Neural progenitor cell (in vitro differentiated cells): ENCODE measurements around the gene ARHGAP33. TPM values are rescaled to one million over a fixed set of nuclear protein-coding genes. Genes with fewer than 3 reads are reported as not detected.

ENCODE experiments used
- DNase-seq: peaks from one replicate; pipeline ENCODE4 v3.0.0-alpha.2; 2016; ENCODE audit warnings: low spot score
- H2AFZ ChIP-seq: fragments of 200-600 bp; sonication (generic); replicated peaks from 2 replicates; pipeline ENCODE4 v1.6.1; 2016; ENCODE audit warnings: antibody characterized with exemption
- H3F3A ChIP-seq: fragments of 200-600 bp; sonication (generic); 2 replicates; pipeline ENCODE4 v1.6.1; 2016; ENCODE audit warnings: antibody characterized with exemption, low read depth
- H3K27ac ChIP-seq: fragments of 200-600 bp; sonication (generic); 2 replicates; pipeline ENCODE4 v1.5.1; 2016; ENCODE audit warnings: mild to moderate bottlenecking
- H3K27me3 ChIP-seq: fragments of 200-600 bp; sonication (generic); 2 replicates; pipeline ENCODE4 v1.6.1; 2016; ENCODE audit warnings: mild to moderate bottlenecking, moderate library complexity
- H3K36me3 ChIP-seq: fragments of 200-600 bp; sonication (generic); 2 replicates; pipeline ENCODE4 v1.5.1; 2016
- H3K4me1 ChIP-seq: fragments of 200-600 bp; sonication (generic); 2 replicates; pipeline ENCODE4 v1.6.1; 2016; ENCODE audit warnings: mixed run types
- H3K4me2 ChIP-seq: fragments of 200-600 bp; sonication (generic); 2 replicates; pipeline ENCODE4 v1.6.1; 2016
- H3K4me3 ChIP-seq: fragments of 200-600 bp; sonication (generic); 2 replicates; pipeline ENCODE4 v1.5.1; 2016
- H3K79me2 ChIP-seq: fragments of 200-600 bp; sonication (generic); 2 replicates; pipeline ENCODE4 v1.6.1; 2016; ENCODE audit warnings: low read depth
- H3K9ac ChIP-seq: fragments of 200-600 bp; sonication (generic); 2 replicates; pipeline ENCODE4 v1.6.1; 2016
- H3K9me3 ChIP-seq: fragments of 200-600 bp; sonication (generic); 2 replicates; pipeline ENCODE4 v1.5.1; 2016; ENCODE audit warnings: low read depth
- H4K20me1 ChIP-seq: fragments of 200-600 bp; sonication (generic); 2 replicates; pipeline ENCODE4 v1.6.1; 2016; ENCODE audit warnings: low read depth
- H3K27ac Mint-ChIP-seq: 3 replicates; pipeline ENCODE4 v1.8.0; 2021; ENCODE audit warnings: mixed read lengths
- H3K27me3 Mint-ChIP-seq: 2 replicates; pipeline ENCODE4 v1.8.0; 2022; ENCODE audit warnings: low read depth, mild to moderate bottlenecking, inconsistent platforms, moderate library complexity, mixed read lengths; ENCODE audit not compliant: insufficient read depth
- H3K36me3 Mint-ChIP-seq: 3 replicates; pipeline ENCODE4 v1.8.0; 2021; ENCODE audit warnings: mixed read lengths
- H3K4me1 Mint-ChIP-seq: 3 replicates; pipeline ENCODE4 v1.8.0; 2021; ENCODE audit warnings: mixed read lengths
- H3K4me3 Mint-ChIP-seq: 3 replicates; pipeline ENCODE4 v1.8.0; 2021; ENCODE audit warnings: mild to moderate bottlenecking, moderate library complexity, mixed read lengths
- H3K9me3 Mint-ChIP-seq: 3 replicates; pipeline ENCODE4 v1.8.0; 2020; ENCODE audit warnings: mixed read lengths
- EZH2 ChIP-seq: fragments of 200-600 bp; sonication (generic); IDR thresholded peaks from 2 replicates; pipeline ENCODE4 v1.6.1; 2017; ENCODE audit warnings: antibody characterized with exemption, mild to moderate bottlenecking, moderate library complexity
- EZH2phosphoT487 ChIP-seq: fragments of 200-600 bp; sonication (generic); IDR thresholded peaks from 2 replicates; pipeline ENCODE4 v1.6.1; 2017; ENCODE audit warnings: antibody characterized with exemption
- total RNA-seq: library from RNA; depleted of rRNA; stranded (reverse); fragments of >200 nt; gene quantifications from 2 replicates; pipeline ENCODE4 v1.2.3, GENCODE V29; 2015; ENCODE audit warnings: low replicate concordance
- TF ChIP-seq, protein P1 (sequence below): fragments of 200-600 bp; sonication (generic); IDR thresholded peaks from 2 replicates; pipeline ENCODE4 v1.5.1; 2017; ENCODE audit warnings: antibody characterized with exemption, mild to moderate bottlenecking

Gene ARHGAP33
- total RNA-seq, 1 donor from 2014 or later: 6.5 TPM

DNA sequence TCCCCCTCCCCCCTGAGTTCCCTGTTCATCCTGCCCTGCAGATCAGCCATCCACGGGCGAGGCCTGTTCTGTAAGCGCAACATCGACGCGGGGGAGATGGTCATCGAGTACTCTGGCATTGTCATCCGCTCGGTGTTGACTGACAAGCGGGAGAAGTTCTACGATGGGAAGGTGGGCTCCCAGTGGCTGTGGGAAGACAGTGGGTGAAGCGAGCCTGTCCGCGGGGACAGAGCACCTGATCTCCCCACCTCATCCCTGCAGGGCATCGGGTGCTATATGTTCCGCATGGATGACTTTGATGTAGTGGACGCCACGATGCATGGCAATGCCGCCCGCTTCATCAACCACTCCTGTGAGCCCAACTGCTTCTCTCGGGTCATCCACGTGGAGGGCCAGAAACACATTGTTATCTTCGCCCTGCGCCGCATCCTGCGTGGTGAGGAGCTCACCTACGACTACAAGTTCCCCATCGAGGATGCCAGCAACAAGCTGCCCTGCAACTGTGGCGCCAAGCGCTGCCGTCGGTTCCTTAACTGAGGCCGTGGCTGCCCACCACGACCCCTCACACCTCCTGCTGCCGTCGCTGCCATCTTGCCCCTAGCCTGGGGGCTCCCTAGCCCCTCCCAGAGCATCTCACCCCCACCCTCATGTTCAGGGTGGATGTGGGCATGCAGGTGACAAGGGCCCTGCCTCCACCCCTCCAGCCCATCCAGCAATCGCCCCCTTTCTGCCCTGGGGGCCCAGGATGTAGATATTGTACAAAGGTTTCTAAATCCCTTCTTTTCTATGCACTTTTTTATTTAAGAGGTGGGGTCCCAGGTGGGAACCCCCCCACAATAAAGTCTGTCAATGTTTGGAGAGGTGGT lies 37.1 kb upstream of the ARHGAP33 start:
- Histone ChIP-seq H3K27ac (no peak overlapping the region), H2AFZ (no peak overlapping the region), H3K27me3 (no peaks in the 10 kb centered on the region), H3F3A (peaks cover 37% of the 10 kb centered on the region), H4K20me1 (peaks cover 17% of the 10 kb centered on the region), H3K79me2 (no peaks in the 10 kb centered on the region), H3K9me3 (no peaks in the 10 kb centered on the region), H3K4me3 (no peak overlapping the region), H3K4me1 (peaks cover 9% of the 10 kb centered on the region), H3K4me2 (no peak overlapping the region), H3K9ac (no peak overlapping the region), H3K36me3 (no peaks in the 10 kb centered on the region)
- H3K27ac Mint-ChIP-seq: no peak overlapping the region
- no peaks in the 10 kb centered on the region for H3K9me3 Mint-ChIP-seq
- TF ChIP-seq EZH2phosphoT487 (no peak), EZH2 (no peak)
- TF ChIP-seq, protein P1, sequence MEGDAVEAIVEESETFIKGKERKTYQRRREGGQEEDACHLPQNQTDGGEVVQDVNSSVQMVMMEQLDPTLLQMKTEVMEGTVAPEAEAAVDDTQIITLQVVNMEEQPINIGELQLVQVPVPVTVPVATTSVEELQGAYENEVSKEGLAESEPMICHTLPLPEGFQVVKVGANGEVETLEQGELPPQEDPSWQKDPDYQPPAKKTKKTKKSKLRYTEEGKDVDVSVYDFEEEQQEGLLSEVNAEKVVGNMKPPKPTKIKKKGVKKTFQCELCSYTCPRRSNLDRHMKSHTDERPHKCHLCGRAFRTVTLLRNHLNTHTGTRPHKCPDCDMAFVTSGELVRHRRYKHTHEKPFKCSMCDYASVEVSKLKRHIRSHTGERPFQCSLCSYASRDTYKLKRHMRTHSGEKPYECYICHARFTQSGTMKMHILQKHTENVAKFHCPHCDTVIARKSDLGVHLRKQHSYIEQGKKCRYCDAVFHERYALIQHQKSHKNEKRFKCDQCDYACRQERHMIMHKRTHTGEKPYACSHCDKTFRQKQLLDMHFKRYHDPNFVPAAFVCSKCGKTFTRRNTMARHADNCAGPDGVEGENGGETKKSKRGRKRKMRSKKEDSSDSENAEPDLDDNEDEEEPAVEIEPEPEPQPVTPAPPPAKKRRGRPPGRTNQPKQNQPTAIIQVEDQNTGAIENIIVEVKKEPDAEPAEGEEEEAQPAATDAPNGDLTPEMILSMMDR: no peak
- H3K4me3 Mint-ChIP-seq: peak overlapping the region; percentile 68
- H3K27me3 Mint-ChIP-seq: peaks cover 9% of the 10 kb centered on the region
- DNase-seq: no peak
- H3K36me3 Mint-ChIP-seq: peaks cover 17% of the 10 kb centered on the region
- H3K4me1 Mint-ChIP-seq: peaks cover 13% of the 10 kb centered on the region

DNA sequence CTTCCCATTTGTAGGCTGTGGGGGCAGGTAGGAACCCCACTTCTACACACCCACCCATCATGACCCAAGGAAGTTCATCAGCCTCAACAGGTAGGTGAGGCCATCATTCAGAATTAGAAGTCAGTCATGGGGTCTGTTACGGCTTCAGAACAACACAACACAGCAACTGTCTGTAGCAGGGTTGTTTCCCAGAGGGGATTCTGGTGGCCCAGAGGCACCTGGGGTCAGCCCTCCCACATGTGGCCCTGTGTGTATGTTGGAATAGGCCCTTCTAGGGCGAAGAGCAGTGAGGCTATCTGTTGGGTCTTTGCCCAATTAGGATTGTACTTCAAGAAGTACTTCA lies 36.5 kb upstream of the ARHGAP33 start:
- peaks cover 17% of the 10 kb centered on the region for H4K20me1 ChIP-seq
- Mint-ChIP-seq H3K9me3 (no peaks in the 10 kb centered on the region), H3K36me3 (peaks cover 16% of the 10 kb centered on the region), H3K4me1 (peaks cover 16% of the 10 kb centered on the region), H3K27ac (no peak overlapping the region), H3K27me3 (peaks cover 7% of the 10 kb centered on the region), H3K4me3 (peak overlapping the region; percentile 68)
- DNase-seq: no peak
- H3K27me3 ChIP-seq: no peaks in the 10 kb centered on the region
- H3K4me2 ChIP-seq: no peak overlapping the region
- no peak overlapping the region for H3K27ac ChIP-seq
- H3K4me3 ChIP-seq: no peak overlapping the region
- H2AFZ ChIP-seq: no peak overlapping the region
- H3K9me3 ChIP-seq: no peaks in the 10 kb centered on the region
- peaks cover 9% of the 10 kb centered on the region for H3K4me1 ChIP-seq
- H3K9ac ChIP-seq: no peak overlapping the region
- TF ChIP-seq, protein P1: no peak
- no peak for TF ChIP-seq EZH2phosphoT487
- no peak for TF ChIP-seq EZH2
- no peaks in the 10 kb centered on the region for H3K79me2 ChIP-seq
- no peaks in the 10 kb centered on the region for H3K36me3 ChIP-seq
- peaks cover 37% of the 10 kb centered on the region for H3F3A ChIP-seq

DNA sequence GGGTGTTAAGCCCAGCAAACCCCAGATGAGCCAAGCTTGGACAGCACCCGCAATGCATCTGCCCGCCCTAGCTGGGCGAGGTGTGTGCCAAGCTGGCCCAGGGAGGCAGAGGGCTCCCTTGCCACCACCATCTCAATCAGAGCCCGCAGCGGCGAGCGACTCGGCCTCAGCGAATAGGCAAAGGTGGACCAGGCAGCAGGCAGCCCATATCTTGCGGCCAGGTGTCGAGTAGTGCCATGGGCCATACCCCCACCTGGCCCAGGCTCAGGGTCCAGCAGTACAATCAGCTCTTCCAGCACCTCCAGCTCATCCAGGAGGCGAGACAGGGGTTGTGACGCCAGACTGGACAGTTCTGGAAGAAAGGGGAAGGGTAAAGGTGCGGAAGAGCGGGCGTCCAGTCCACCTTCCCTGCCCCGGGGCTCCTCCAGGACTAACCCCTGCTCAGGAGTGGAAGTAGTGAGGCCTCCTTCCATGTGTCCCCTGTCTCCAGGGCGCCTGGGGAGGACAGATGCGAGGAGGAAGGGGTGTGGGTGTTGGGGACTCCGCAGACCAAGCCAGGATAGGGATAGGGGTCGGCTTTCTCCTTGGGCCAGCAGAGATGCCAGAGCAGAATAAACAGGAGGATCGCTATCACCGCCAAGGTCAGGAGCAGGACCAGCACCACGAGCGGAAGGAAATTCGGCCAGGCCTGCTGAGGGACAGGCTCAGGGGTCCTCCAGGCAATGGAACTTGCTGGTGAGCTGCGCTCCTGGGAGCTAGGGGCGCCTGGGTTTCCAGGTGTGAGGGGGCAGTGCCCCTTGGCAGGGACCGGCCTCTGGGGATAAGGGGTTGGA lies 35.9 kb upstream of the ARHGAP33 start:
- Mint-ChIP-seq H3K4me3 (peak overlapping the region; percentile 89), H3K4me1 (peaks cover 20% of the 10 kb centered on the region)
- DNase-seq: no peak

More for the DNA sequence above, 35.9 kb upstream of the ARHGAP33 start:
- Histone ChIP-seq H3K4me1 (peaks cover 9% of the 10 kb centered on the region), H3K9ac (no peak overlapping the region), H3K4me2 (peak overlapping the region; percentile 92), H3K27ac (no peak overlapping the region), H3F3A (peaks cover 41% of the 10 kb centered on the region), H2AFZ (no peak overlapping the region), H4K20me1 (peaks cover 17% of the 10 kb centered on the region), H3K79me2 (no peaks in the 10 kb centered on the region), H3K4me3 (peak overlapping the region; percentile 79), H3K9me3 (no peaks in the 10 kb centered on the region), H3K27me3 (no peaks in the 10 kb centered on the region), H3K36me3 (no peaks in the 10 kb centered on the region)
- H3K27me3 Mint-ChIP-seq: peaks cover 11% of the 10 kb centered on the region
- H3K27ac Mint-ChIP-seq: no peak overlapping the region
- no peaks in the 10 kb centered on the region for H3K9me3 Mint-ChIP-seq
- TF ChIP-seq EZH2 (no peak), EZH2phosphoT487 (no peak)
- TF ChIP-seq, protein P1: no peak
- H3K36me3 Mint-ChIP-seq: peaks cover 10% of the 10 kb centered on the region
